Hematopoietic multipotent progenitor cell treated with erythropoietin and hydrocortisone succinate and interleukin-3 and kit ligand, for 6 days (in vitro differentiated cells): Measurements from ENCODE around the gene CAPZB.

Experiments used
- DNase-seq: peaks from one replicate; pipeline ENCODE4 v3.0.0-alpha.2; 2015

Gene CAPZB

GRCh38 chr1:19496527-19496874 is 11.2 kb upstream of the CAPZB start:
- no peak for DNase-seq

GRCh38 chr1:19495799-19496526 is 10.6 kb upstream of the CAPZB start:
- no peak for DNase-seq

- no peak for DNase-seq
These were observed 9.8 kb upstream of the CAPZB start for GRCh38 chr1:19495000-19495656.

GRCh38 chr1:19493547-19493946 is 8.2 kb upstream of the CAPZB start:
- no peak for DNase-seq

GRCh38 chr1:19489996-19490395 is 4.7 kb upstream of the CAPZB start:
- no peak for DNase-seq

- no peak for DNase-seq
These were observed 2.8 kb upstream of the CAPZB start for GRCh38 chr1:19488136-19488535.

- DNase-seq: no peak
These were observed 459 bp downstream of the CAPZB start for GRCh38 chr1:19484798-19485361.

GRCh38 chr1:19484338-19484797 is 971 bp downstream of the CAPZB start:
- DNase-seq: peak; percentile 53

- no peak for DNase-seq
These were observed 1.6 kb downstream of the CAPZB start for GRCh38 chr1:19483691-19484090.

- DNase-seq: no peak
These were observed 2.1 kb downstream of the CAPZB start for GRCh38 chr1:19483261-19483660.

- DNase-seq: no peak
These were observed 3.4 kb downstream of the CAPZB start for GRCh38 chr1:19481826-19482398.

GRCh38 chr1:19480282-19480681 is 5.1 kb downstream of the CAPZB start:
- DNase-seq: no peak

- peak; percentile 59 for DNase-seq
These were observed 5.8 kb downstream of the CAPZB start for GRCh38 chr1:19479351-19480120.

- DNase-seq: peak; percentile 37
These were observed 7.0 kb downstream of the CAPZB start for GRCh38 chr1:19478322-19478721.

- DNase-seq: peak; percentile 81
These were observed 7.8 kb downstream of the CAPZB start for GRCh38 chr1:19477284-19478249.

GRCh38 chr1:19476450-19477190 is 8.7 kb downstream of the CAPZB start:
- DNase-seq: peak; percentile 95

- no peak for DNase-seq
These were observed 10.0 kb downstream of the CAPZB start for GRCh38 chr1:19475296-19475695.

GRCh38 chr1:19472174-19472573 is 13.2 kb downstream of the CAPZB start:
- peak; percentile 37 for DNase-seq

GRCh38 chr1:19469004-19469403 is 16.3 kb downstream of the CAPZB start:
- no peak for DNase-seq

- DNase-seq: peak; percentile 86
These were observed 16.9 kb downstream of the CAPZB start for GRCh38 chr1:19468397-19468956.
